ENCODE results near the gene BMERB1.
A peak's percentile ranks its signal among the peaks of the same experiment; 100 is the strongest.

Gene BMERB1

GRCh38 chr16:15602285-15603044 is 168.1 kb downstream of the BMERB1 start:
- no peaks in the 10 kb centered on the region for H3K9me3 ChIP-seq (replicated peaks in 1 of 2; ENCODE audit: control insufficient read depth in 2 of 2, insufficient read depth in 1 of 2, low read depth in 1 of 2, low read length in 2 of 2)
- WGBS, 2 donors (ENCODE audit: extremely low coverage in 2 of 2, insufficient read length in 2 of 2, insufficient replicate concordance in 1 of 2) = 100% methylated on average over 8 to 10 of the region's 23 CpGs
- no peak overlapping the region for H3K9ac ChIP-seq (ENCODE audit: low read depth, low read length, poor library complexity)
- DNase-seq (ENCODE audit: low spot score) = no peak
- H2AFZ ChIP-seq (ENCODE audit: low read length) = no peak overlapping the region
- H3K36me3 ChIP-seq (replicated peaks in 1 of 2; ENCODE audit: control insufficient read depth in 2 of 2, insufficient read depth in 2 of 2, low read length in 2 of 2) = peaks cover 50 to 99% of the 10 kb centered on the region in 2 donors
- no peak overlapping the region for H2BK12ac ChIP-seq (ENCODE audit: low read length)
- no peaks in the 10 kb centered on the region for H3K4me1 ChIP-seq (ENCODE audit: control insufficient read depth in 2 of 2, insufficient read depth in 1 of 2, low read depth in 1 of 2, low read length in 2 of 2)
- H3K4me2 ChIP-seq (ENCODE audit: insufficient read depth, low read length, poor library complexity, severe bottlenecking) = no peak overlapping the region
- no peak overlapping the region for H4K91ac ChIP-seq (ENCODE audit: low read depth, low read length, poor library complexity)
- H3K23ac ChIP-seq (ENCODE audit: low read depth, low read length, poor library complexity) = no peak overlapping the region
- H3K4ac ChIP-seq (ENCODE audit: low read length) = no peak overlapping the region
- H3K14ac ChIP-seq (ENCODE audit: low read length) = no peak overlapping the region
- H3K4me3 ChIP-seq (ENCODE audit: low read length in 2 of 2) = no peak overlapping the region
- H2BK120ac ChIP-seq (ENCODE audit: low read depth, low read length) = no peak overlapping the region
- no peak overlapping the region for H4K8ac ChIP-seq (ENCODE audit: low read depth, low read length)
- no peak overlapping the region for H3K27ac ChIP-seq (replicated peaks; ENCODE audit: low read length)
- no peak overlapping the region for H3K18ac ChIP-seq (ENCODE audit: low read length)
- H2BK15ac ChIP-seq (ENCODE audit: low read length) = no peak overlapping the region
- H2AK5ac ChIP-seq (ENCODE audit: low read depth, low read length) = no peak overlapping the region
- H3K27me3 ChIP-seq (ENCODE audit: control insufficient read depth in 3 of 3, insufficient read depth in 3 of 3, low read depth in 1 of 3, low read length in 3 of 3) = peaks cover 0 to 2% (median 0%) of the 10 kb centered on the region in 3 experiments
- peaks cover 3% of the 10 kb centered on the region for H3K79me1 ChIP-seq (ENCODE audit: low read depth, low read length)
- no peak overlapping the region for H2BK5ac ChIP-seq (ENCODE audit: low read length)

- H4K91ac ChIP-seq (ENCODE audit: low read depth, low read length, poor library complexity) = no peak overlapping the region
- H3K36me3 ChIP-seq (replicated peaks in 1 of 2; ENCODE audit: control insufficient read depth in 2 of 2, insufficient read depth in 2 of 2, low read length in 2 of 2) = peaks cover 36 to 99% of the 10 kb centered on the region in 2 donors
These were observed 170.4 kb downstream of the BMERB1 start for GRCh38 chr16:15604460-15605440.

GRCh38 chr16:15605839-15606517 is 171.6 kb downstream of the BMERB1 start:
- Histone ChIP-seq H2BK12ac (ENCODE audit: low read length) (no peak overlapping the region), H3K36me3 (replicated peaks in 1 of 2; ENCODE audit: control insufficient read depth in 2 of 2, insufficient read depth in 2 of 2, low read length in 2 of 2) (peaks cover 30 to 99% of the 10 kb centered on the region in 2 donors), H3K27ac (replicated peaks; ENCODE audit: low read length) (no peak overlapping the region), H2BK5ac (ENCODE audit: low read length) (no peak overlapping the region), H3K4me3 (ENCODE audit: low read length in 2 of 2) (no peak overlapping the region), H3K18ac (ENCODE audit: low read length) (no peak overlapping the region), H2AK5ac (ENCODE audit: low read depth, low read length) (no peak overlapping the region), H2BK15ac (ENCODE audit: low read length) (no peak overlapping the region), H2BK120ac (ENCODE audit: low read depth, low read length) (no peak overlapping the region), H2AFZ (ENCODE audit: low read length) (no peak overlapping the region), H3K23ac (ENCODE audit: low read depth, low read length, poor library complexity) (no peak overlapping the region), H3K9ac (ENCODE audit: low read depth, low read length, poor library complexity) (peak overlapping the region; percentile 27), H3K4me1 (ENCODE audit: control insufficient read depth in 2 of 2, insufficient read depth in 1 of 2, low read depth in 1 of 2, low read length in 2 of 2) (no peaks in the 10 kb centered on the region), H4K8ac (ENCODE audit: low read depth, low read length) (no peak overlapping the region), H3K4ac (ENCODE audit: low read length) (no peak overlapping the region), H3K4me2 (ENCODE audit: insufficient read depth, low read length, poor library complexity, severe bottlenecking) (no peak overlapping the region), H3K27me3 (ENCODE audit: control insufficient read depth in 3 of 3, insufficient read depth in 3 of 3, low read depth in 1 of 3, low read length in 3 of 3) (peaks cover 0 to 2% (median 0%) of the 10 kb centered on the region in 3 experiments), H3K14ac (ENCODE audit: low read length) (no peak overlapping the region), H3K79me1 (ENCODE audit: low read depth, low read length) (peaks cover 6% of the 10 kb centered on the region), H3K9me3 (replicated peaks in 1 of 2; ENCODE audit: control insufficient read depth in 2 of 2, insufficient read depth in 1 of 2, low read depth in 1 of 2, low read length in 2 of 2) (no peaks in the 10 kb centered on the region), H4K91ac (ENCODE audit: low read depth, low read length, poor library complexity) (no peak overlapping the region)
- DNase-seq (ENCODE audit: low spot score) = no peak
- WGBS, 2 donors (ENCODE audit: extremely low coverage in 2 of 2, insufficient read length in 2 of 2, insufficient replicate concordance in 1 of 2) = no CpG with 5 or more reads among the region's 13 CpGs

More at GRCh38 chr16:15604460-15605440, 170.4 kb downstream of the BMERB1 start:
- Histone ChIP-seq H2AFZ (ENCODE audit: low read length) (no peak overlapping the region), H2BK12ac (ENCODE audit: low read length) (no peak overlapping the region), H3K9ac (ENCODE audit: low read depth, low read length, poor library complexity) (no peak overlapping the region), H2BK5ac (ENCODE audit: low read length) (no peak overlapping the region), H2BK120ac (ENCODE audit: low read depth, low read length) (no peak overlapping the region), H3K23ac (ENCODE audit: low read depth, low read length, poor library complexity) (no peak overlapping the region), H3K4me2 (ENCODE audit: insufficient read depth, low read length, poor library complexity, severe bottlenecking) (no peak overlapping the region), H2AK5ac (ENCODE audit: low read depth, low read length) (no peak overlapping the region), H2BK15ac (ENCODE audit: low read length) (no peak overlapping the region), H3K18ac (ENCODE audit: low read length) (no peak overlapping the region), H3K79me1 (ENCODE audit: low read depth, low read length) (peaks cover 6% of the 10 kb centered on the region), H4K8ac (ENCODE audit: low read depth, low read length) (no peak overlapping the region), H3K4ac (ENCODE audit: low read length) (no peak overlapping the region), H3K9me3 (replicated peaks in 1 of 2; ENCODE audit: control insufficient read depth in 2 of 2, insufficient read depth in 1 of 2, low read depth in 1 of 2, low read length in 2 of 2) (no peaks in the 10 kb centered on the region), H3K27me3 (ENCODE audit: control insufficient read depth in 3 of 3, insufficient read depth in 3 of 3, low read depth in 1 of 3, low read length in 3 of 3) (peaks cover 0 to 2% (median 0%) of the 10 kb centered on the region in 3 experiments), H3K4me1 (ENCODE audit: control insufficient read depth in 2 of 2, insufficient read depth in 1 of 2, low read depth in 1 of 2, low read length in 2 of 2) (no peaks in the 10 kb centered on the region), H3K14ac (ENCODE audit: low read length) (no peak overlapping the region), H3K4me3 (ENCODE audit: low read length in 2 of 2) (no peak overlapping the region), H3K27ac (replicated peaks; ENCODE audit: low read length) (no peak overlapping the region)
- DNase-seq (ENCODE audit: low spot score) = no peak
- no CpG with 5 or more reads among the region's 14 CpGs for WGBS, 2 donors (ENCODE audit: extremely low coverage in 2 of 2, insufficient read length in 2 of 2, insufficient replicate concordance in 1 of 2)

Measured in neuronal stem cell (in vitro differentiated cells).